GM23338 (cell line): ENCODE measurements around the gene OR6C70.

Experiments
- TF ChIP-seq, protein P1 (sequence below), 2 experiments: fragments of 200-600 bp in 1 of 2; sonication (generic) in 1 of 2; conservative IDR thresholded peaks; 2 replicates each; pipeline versions ENCODE4 v1.5.1 to v1.6.1; 2016 to 2017; ENCODE audit warnings: antibody characterized with exemption in 2 of 2, low read depth in 2 of 2, mild to moderate bottlenecking in 2 of 2, moderate library complexity in 1 of 2
- TF ChIP-seq, protein P2 (sequence below): IDR thresholded peaks from one replicate; pipeline ENCODE4 v1.6.1; 2018; ENCODE audit warnings: antibody characterized with exemption; ENCODE audit not compliant: unreplicated experiment

DNA sequence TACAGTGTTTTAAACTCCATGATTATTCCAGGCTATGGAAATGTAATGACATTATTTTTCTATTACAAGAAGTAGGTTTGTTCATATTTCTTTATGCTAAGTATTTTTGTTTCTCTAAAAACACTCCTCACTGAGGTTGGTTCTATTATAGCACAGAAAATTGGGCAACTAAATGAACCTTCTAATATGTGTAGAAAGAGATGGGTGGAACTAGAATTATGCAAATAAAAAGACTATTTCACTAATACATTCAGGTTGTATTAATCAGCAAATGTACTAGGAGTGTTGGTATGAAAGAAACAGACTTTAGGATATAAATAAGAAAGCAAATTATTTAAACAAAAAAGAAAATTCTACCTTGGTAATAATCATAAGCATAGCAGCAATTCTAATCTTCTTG is 21.1 kb downstream of the OR6C70 start:
- TF ChIP-seq, protein P1, sequence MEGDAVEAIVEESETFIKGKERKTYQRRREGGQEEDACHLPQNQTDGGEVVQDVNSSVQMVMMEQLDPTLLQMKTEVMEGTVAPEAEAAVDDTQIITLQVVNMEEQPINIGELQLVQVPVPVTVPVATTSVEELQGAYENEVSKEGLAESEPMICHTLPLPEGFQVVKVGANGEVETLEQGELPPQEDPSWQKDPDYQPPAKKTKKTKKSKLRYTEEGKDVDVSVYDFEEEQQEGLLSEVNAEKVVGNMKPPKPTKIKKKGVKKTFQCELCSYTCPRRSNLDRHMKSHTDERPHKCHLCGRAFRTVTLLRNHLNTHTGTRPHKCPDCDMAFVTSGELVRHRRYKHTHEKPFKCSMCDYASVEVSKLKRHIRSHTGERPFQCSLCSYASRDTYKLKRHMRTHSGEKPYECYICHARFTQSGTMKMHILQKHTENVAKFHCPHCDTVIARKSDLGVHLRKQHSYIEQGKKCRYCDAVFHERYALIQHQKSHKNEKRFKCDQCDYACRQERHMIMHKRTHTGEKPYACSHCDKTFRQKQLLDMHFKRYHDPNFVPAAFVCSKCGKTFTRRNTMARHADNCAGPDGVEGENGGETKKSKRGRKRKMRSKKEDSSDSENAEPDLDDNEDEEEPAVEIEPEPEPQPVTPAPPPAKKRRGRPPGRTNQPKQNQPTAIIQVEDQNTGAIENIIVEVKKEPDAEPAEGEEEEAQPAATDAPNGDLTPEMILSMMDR (conservative IDR thresholded peaks at IDR 0.05; ENCODE audit: low read depth in 2 of 2) = no peak
- TF ChIP-seq, protein P2, sequence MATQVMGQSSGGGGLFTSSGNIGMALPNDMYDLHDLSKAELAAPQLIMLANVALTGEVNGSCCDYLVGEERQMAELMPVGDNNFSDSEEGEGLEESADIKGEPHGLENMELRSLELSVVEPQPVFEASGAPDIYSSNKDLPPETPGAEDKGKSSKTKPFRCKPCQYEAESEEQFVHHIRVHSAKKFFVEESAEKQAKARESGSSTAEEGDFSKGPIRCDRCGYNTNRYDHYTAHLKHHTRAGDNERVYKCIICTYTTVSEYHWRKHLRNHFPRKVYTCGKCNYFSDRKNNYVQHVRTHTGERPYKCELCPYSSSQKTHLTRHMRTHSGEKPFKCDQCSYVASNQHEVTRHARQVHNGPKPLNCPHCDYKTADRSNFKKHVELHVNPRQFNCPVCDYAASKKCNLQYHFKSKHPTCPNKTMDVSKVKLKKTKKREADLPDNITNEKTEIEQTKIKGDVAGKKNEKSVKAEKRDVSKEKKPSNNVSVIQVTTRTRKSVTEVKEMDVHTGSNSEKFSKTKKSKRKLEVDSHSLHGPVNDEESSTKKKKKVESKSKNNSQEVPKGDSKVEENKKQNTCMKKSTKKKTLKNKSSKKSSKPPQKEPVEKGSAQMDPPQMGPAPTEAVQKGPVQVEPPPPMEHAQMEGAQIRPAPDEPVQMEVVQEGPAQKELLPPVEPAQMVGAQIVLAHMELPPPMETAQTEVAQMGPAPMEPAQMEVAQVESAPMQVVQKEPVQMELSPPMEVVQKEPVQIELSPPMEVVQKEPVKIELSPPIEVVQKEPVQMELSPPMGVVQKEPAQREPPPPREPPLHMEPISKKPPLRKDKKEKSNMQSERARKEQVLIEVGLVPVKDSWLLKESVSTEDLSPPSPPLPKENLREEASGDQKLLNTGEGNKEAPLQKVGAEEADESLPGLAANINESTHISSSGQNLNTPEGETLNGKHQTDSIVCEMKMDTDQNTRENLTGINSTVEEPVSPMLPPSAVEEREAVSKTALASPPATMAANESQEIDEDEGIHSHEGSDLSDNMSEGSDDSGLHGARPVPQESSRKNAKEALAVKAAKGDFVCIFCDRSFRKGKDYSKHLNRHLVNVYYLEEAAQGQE = no peak
